ENCODE data around the gene RPP25.
"Not testable (repeated sequence)": the region's sequence is repeated elsewhere in the genome, so short reads cannot be mapped to it uniquely, and the experiment has no call there.

Gene RPP25

GRCh38 chr15:74962219-74962618 lies 5.6 kb upstream of the RPP25 start:
- DNase-seq: no peak

- no peak for DNase-seq
Observed at GRCh38 chr15:74961616-74962015, 5.0 kb upstream of the RPP25 start.

- no peak for DNase-seq
Observed at GRCh38 chr15:74960995-74961588, 4.5 kb upstream of the RPP25 start.

GRCh38 chr15:74960286-74960685 lies 3.7 kb upstream of the RPP25 start:
- no peak for DNase-seq

GRCh38 chr15:74959586-74959939 lies 3.0 kb upstream of the RPP25 start:
- DNase-seq: no peak

- no peak for DNase-seq
Observed at GRCh38 chr15:74958908-74959585, 2.5 kb upstream of the RPP25 start.

- no peak for DNase-seq
Observed at GRCh38 chr15:74958320-74958907, 1.8 kb upstream of the RPP25 start.

GRCh38 chr15:74957476-74958035 lies 984 bp upstream of the RPP25 start:
- DNase-seq: no peak

- peak; percentile 59 for DNase-seq
Observed at GRCh38 chr15:74955796-74956647, 550 bp downstream of the RPP25 start.

- no peak for DNase-seq
Observed at GRCh38 chr15:74955017-74955416, 1.6 kb downstream of the RPP25 start.

GRCh38 chr15:74954515-74954914 lies 2.1 kb downstream of the RPP25 start:
- DNase-seq: no peak

- no peak for DNase-seq
Observed at GRCh38 chr15:74951006-74951405, 5.6 kb downstream of the RPP25 start.

GRCh38 chr15:74950078-74950908 lies 6.3 kb downstream of the RPP25 start:
- DNase-seq: peak; percentile 70

- DNase-seq: peak; percentile 93
Observed at GRCh38 chr15:74937590-74938371, 18.8 kb downstream of the RPP25 start, which contains the start of gene COX5A. Gene COX5A, minus strand, starts transcription at chr15:74938073. Its CDS starts 59 bp downstream, at chr15:74938014.

- no peak for DNase-seq
Observed at GRCh38 chr15:74937272-74937589, 19.3 kb downstream of the RPP25 start.

- not testable (repeated sequence) for DNase-seq
Observed at GRCh38 chr15:74935193-74935592, 21.4 kb downstream of the RPP25 start.

- DNase-seq: no peak
Observed at GRCh38 chr15:74933573-74933972, 23.0 kb downstream of the RPP25 start.

GRCh38 chr15:74928771-74929198 lies 27.8 kb downstream of the RPP25 start:
- DNase-seq: no peak

- no peak for DNase-seq
Observed at GRCh38 chr15:74924525-74924924, 32.0 kb downstream of the RPP25 start.

- DNase-seq: no peak
Observed at GRCh38 chr15:74920456-74920855, 36.1 kb downstream of the RPP25 start.

- DNase-seq: no peak
Observed at GRCh38 chr15:74917676-74918075, 38.9 kb downstream of the RPP25 start.
